ENCODE results near the gene CREB3L2.

Gene CREB3L2

GRCh38 chr7:137891016-137891655 lies 110.8 kb downstream of the CREB3L2 start:
- DNase-seq = no peak

- peak; percentile 55 for DNase-seq
Observed at GRCh38 chr7:137890449-137890921, 111.4 kb downstream of the CREB3L2 start.

GRCh38 chr7:137888241-137888640 lies 113.6 kb downstream of the CREB3L2 start:
- no peak for DNase-seq

- peak; percentile 63 for DNase-seq
Observed at GRCh38 chr7:137886746-137887145, 115.1 kb downstream of the CREB3L2 start.

GRCh38 chr7:137886281-137886680 lies 115.6 kb downstream of the CREB3L2 start:
- no peak for DNase-seq

- DNase-seq = no peak
Observed at GRCh38 chr7:137885678-137886077, 116.2 kb downstream of the CREB3L2 start.

GRCh38 chr7:137882806-137883205 lies 119.1 kb downstream of the CREB3L2 start:
- no peak for DNase-seq

GRCh38 chr7:137882261-137882668 lies 119.6 kb downstream of the CREB3L2 start:
- no peak for DNase-seq

GRCh38 chr7:137881607-137882260 lies 120.2 kb downstream of the CREB3L2 start:
- DNase-seq = no peak

- DNase-seq = no peak
Observed at GRCh38 chr7:137880432-137880831, 121.5 kb downstream of the CREB3L2 start.

GRCh38 chr7:137879357-137880158 lies 122.3 kb downstream of the CREB3L2 start:
- no peak for DNase-seq

GRCh38 chr7:137878333-137878961 lies 123.4 kb downstream of the CREB3L2 start:
- peak; percentile 95 for DNase-seq

- no peak for DNase-seq
Observed at GRCh38 chr7:137877027-137877675, 124.7 kb downstream of the CREB3L2 start.

- no peak for DNase-seq
Observed at GRCh38 chr7:137875746-137876145, 126.1 kb downstream of the CREB3L2 start.

GRCh38 chr7:137873979-137874777 lies 127.7 kb downstream of the CREB3L2 start:
- DNase-seq = no peak

GRCh38 chr7:137873524-137873923 lies 128.4 kb downstream of the CREB3L2 start:
- DNase-seq = no peak

GRCh38 chr7:137871170-137871915 lies 130.5 kb downstream of the CREB3L2 start:
- DNase-seq = no peak

GRCh38 chr7:137870684-137871083 lies 131.2 kb downstream of the CREB3L2 start:
- DNase-seq = no peak

- DNase-seq = no peak
Observed at GRCh38 chr7:137870078-137870477, 131.8 kb downstream of the CREB3L2 start.

GRCh38 chr7:137869260-137869659 lies 132.6 kb downstream of the CREB3L2 start:
- DNase-seq = no peak

- DNase-seq = no peak
Observed at GRCh38 chr7:137867289-137867688, 134.6 kb downstream of the CREB3L2 start.
